GM12872 (cell line): ENCODE data around the gene C11orf24.

ENCODE experiments used
- CTCF ChIP-seq: IDR thresholded peaks from 3 replicates; pipeline ENCODE4 v1.5.1; 2011; ENCODE audit warnings: low read depth, mild to moderate bottlenecking, low read length, moderate library complexity; ENCODE audit not compliant: insufficient read depth

Gene C11orf24

GRCh38 chr11:68297052-68297378, 25.2 kb upstream of the C11orf24 start:
- TF ChIP-seq CTCF, result no peak

- no peak for TF ChIP-seq CTCF
These were observed 24.7 kb upstream of the C11orf24 start for GRCh38 chr11:68296344-68297051.

GRCh38 chr11:68295940-68296339, 24.2 kb upstream of the C11orf24 start:
- no peak for TF ChIP-seq CTCF

DNA sequence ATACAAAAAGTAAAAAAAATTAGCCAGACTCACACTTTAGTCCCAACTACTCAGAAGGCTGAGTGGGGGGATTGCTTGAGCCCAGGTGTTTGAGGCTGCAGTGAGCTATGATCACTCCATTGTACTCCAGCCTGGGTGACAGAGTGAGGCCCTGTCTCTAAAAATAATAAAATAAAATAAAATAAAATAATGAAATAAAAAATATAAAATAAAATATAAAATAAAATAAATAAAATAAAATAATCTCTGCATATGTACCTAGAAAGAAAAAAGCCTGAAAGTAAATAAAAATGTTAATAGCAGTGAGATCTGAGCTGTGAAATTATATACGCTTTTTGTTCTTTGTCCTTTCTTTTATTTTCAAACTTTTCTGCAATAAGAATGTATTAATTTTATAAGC, 23.5 kb upstream of the C11orf24 start:
- no peak for TF ChIP-seq CTCF

DNA sequence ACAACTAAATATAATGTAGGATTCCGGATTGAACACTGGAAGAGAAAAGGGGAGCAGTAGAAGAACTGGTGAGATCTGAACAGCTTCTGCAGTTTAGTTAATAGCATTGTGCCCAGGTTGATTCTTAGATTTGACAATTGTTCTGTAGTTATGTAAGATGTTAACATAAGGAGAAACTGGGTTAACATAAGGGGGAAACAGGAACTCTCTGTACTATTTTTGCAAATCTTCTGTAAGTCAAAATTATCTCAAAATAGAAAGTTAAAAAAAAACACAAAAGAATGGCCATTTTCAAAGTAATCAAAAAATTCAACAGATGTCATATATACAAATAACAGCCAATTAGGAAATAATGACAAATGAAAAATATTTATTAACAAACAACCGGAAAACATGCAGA, 21.9 kb upstream of the C11orf24 start:
- TF ChIP-seq CTCF, result no peak

DNA sequence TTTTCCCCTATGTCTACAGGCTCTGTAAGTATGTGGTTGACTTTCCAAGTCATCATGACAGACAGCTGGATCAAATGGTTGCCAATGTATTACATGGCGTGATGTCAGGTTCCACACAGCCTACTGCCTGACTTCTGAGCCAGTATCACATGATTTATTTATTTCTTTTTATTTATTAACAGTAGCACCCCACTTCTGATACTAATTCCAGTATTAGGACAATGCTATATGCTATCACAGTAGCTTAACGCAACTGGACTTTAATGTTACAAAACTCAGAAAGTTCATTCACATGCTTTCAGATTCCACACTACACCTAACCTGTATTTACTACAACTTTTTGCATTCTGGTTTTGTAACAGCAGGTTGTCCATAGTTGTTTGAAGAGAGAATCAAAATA, 17.7 kb upstream of the C11orf24 start:
- no peak for TF ChIP-seq CTCF

DNA sequence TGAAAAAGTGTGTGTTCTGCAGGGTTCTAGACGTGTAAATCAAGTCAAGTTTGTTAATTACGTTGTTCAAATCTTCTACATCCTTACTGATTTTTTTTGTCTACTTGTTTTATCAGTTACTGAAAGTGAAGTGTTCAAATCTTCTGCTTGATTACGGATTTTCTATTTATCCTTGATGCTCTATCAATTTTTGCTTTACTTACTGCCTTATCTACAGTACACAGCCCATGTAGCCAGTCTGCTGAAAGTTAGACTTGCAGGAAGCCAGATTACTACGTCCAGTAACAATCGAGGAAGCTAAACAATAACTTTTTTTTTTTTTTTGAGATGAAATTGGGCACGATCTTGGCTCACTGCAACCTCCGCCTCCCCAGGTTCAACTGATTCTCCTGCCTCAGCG, 15.6 kb upstream of the C11orf24 start:
- no peak for TF ChIP-seq CTCF

DNA sequence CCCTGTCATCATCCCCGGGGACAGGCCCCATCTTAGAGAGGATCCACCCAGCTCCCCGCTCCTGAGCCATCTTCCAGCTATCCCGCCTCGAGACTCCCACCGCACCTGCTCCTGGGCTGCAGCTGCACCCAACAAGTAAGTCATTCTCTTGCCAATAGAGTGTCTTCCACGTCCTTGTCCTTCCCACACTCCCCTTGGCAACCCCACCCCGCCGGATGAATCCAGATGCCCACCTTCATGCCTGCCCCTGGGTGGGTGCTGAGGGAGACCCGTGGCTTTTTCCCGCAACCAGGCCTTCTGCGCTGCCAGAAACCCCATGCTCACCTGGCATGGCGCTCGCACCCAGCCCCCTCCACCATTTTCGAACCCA, 11.1 kb upstream of the C11orf24 start:
- no peak for TF ChIP-seq CTCF
